HepG2 (cell line): ENCODE data around the gene CLEC16A. TPM values are rescaled to one million over a fixed set of nuclear protein-coding genes. Genes with fewer than 3 reads are reported as not detected.

Experiments used
- ATAC-seq: fragments of 200-7000 bp; cut with Tn5 transposase; 3 replicates; pipeline ENCODE4 v1.9.1; 2020; ENCODE audit warnings: mild to moderate bottlenecking, moderate library complexity
- BruUV-seq: library from RNA; stranded (reverse); fragments of 400-500 nt; replicated peaks from 2 replicates; lab custom pipeline; 2021; lab: Mats Ljungman, UMichigan
- CTCF ChIA-PET: fragments of 300-600 bp; formaldehyde crosslinking; extraction: SDS; loops from one replicate; lab custom pipeline; 2021; ENCODE audit warnings: low total read pairs, inconsistent platforms, low intra/inter-chr PET ratio; lab: Yijun Ruan, JAX
- POLR2A ChIA-PET: fragments of 350-600 bp; sonication (Branson Sonifier 250); formaldehyde crosslinking; loops from one replicate; lab custom pipeline; 2020; ENCODE audit warnings: antibody characterized with exemption, inconsistent platforms; lab: Yijun Ruan, JAX
- DNase-seq: peaks from one replicate; pipeline ENCODE4 v3.0.0-alpha.2; 2015; ENCODE audit warnings: low spot score
- FAIRE-seq: peaks from 3 replicates; lab custom pipeline; 2011; peaks lifted over from hg19 to GRCh38; lab: Jason Lieb, UNC
- H2AFZ ChIP-seq: one replicate; pipeline ENCODE4 v1.6.1; 2011; ENCODE audit warnings: low read length, inconsistent platforms
- H3K27ac ChIP-seq: fragments of 300-600 bp; 3 replicates; pipeline ENCODE4 v1.8.0; 2011; ENCODE audit warnings: mixed run types, mild to moderate bottlenecking, mixed read lengths, low read length, inconsistent platforms; ENCODE audit not compliant: insufficient read depth; ENCODE audit errors: extremely low read length
- H3K27me3 ChIP-seq, 2 experiments: fragments of 200-600 bp in 1 of 2; 2 replicates in 1 of 2; 3 replicates in 1 of 2; pipeline versions ENCODE4 v1.6.0 to v1.8.0; 2011; ENCODE audit warnings: low read length in 2 of 2, mild to moderate bottlenecking in 2 of 2, moderate library complexity in 2 of 2, inconsistent platforms in 1 of 2; ENCODE audit not compliant: insufficient read depth in 2 of 2, control insufficient read depth in 1 of 2
- H3K36me3 ChIP-seq, 2 experiments: fragments of 200-600 bp in 1 of 2; replicated peaks in 1 of 2; 2 replicates in 1 of 2; 3 replicates in 1 of 2; pipeline versions ENCODE4 v1.5.1 to v1.8.0; 2011; ENCODE audit warnings: low read length in 2 of 2, inconsistent platforms in 1 of 2; ENCODE audit not compliant: insufficient read depth in 2 of 2, control insufficient read depth in 1 of 2
- H3K4me1 ChIP-seq: 2 replicates; pipeline ENCODE4 v1.5.1; 2012; ENCODE audit warnings: low read length, inconsistent platforms; ENCODE audit not compliant: insufficient read depth
- H3K4me2 ChIP-seq: 2 replicates; pipeline ENCODE4 v1.6.0; 2011; ENCODE audit warnings: low read depth, low read length, inconsistent platforms
- H3K4me3 ChIP-seq, 3 experiments: fragments of 200-600 bp in 1 of 3; sonication (generic), shearing (Covaris generic) in 1 of 3; replicated peaks in 1 of 3; 2 replicates each; pipeline ENCODE4 v1.5.1; 2011 to 2016; ENCODE audit warnings: low read length in 3 of 3, inconsistent platforms in 2 of 3, low read depth in 2 of 3, mild to moderate bottlenecking in 2 of 3, control low read depth in 1 of 3, mixed read lengths in 1 of 3; ENCODE audit not compliant: insufficient read depth in 1 of 3
- H3K79me2 ChIP-seq: one replicate; pipeline ENCODE4 v1.6.1; 2011; ENCODE audit warnings: low read length, inconsistent platforms; ENCODE audit not compliant: insufficient read depth
- H3K9ac ChIP-seq: 2 replicates; pipeline ENCODE4 v1.6.0; 2011; ENCODE audit warnings: mild to moderate bottlenecking, low read depth, low read length, inconsistent platforms; ENCODE audit not compliant: insufficient read depth
- H3K9me3 ChIP-seq: 2 replicates; pipeline ENCODE4 v1.5.1; 2012; ENCODE audit warnings: mild to moderate bottlenecking, low read length
- H4K20me1 ChIP-seq: 2 replicates; pipeline ENCODE4 v1.6.0; 2011; ENCODE audit warnings: inconsistent platforms, mild to moderate bottlenecking, low read length, moderate library complexity; ENCODE audit not compliant: insufficient read depth
- AGO1 ChIP-seq: fragments of 200-400 bp; formaldehyde crosslinking; IDR thresholded peaks from 2 replicates; pipeline ENCODE4 v1.6.1; 2017; ENCODE audit warnings: mild to moderate bottlenecking, low read depth, low read length, moderate library complexity; ENCODE audit not compliant: poor library complexity, severe bottlenecking
- BRD4 ChIP-seq: sonication (generic); formaldehyde crosslinking; IDR thresholded peaks from 2 replicates; pipeline ENCODE4 v1.4.0; 2020; ENCODE audit warnings: missing genetic modification reagents
- EEA1 ChIP-seq: sonication (generic); formaldehyde crosslinking; IDR thresholded peaks from 2 replicates; pipeline ENCODE4 v1.5.1; 2020; ENCODE audit warnings: mild to moderate bottlenecking, missing genetic modification reagents, borderline replicate concordance
- TRIM24 ChIP-seq: sonication (generic); formaldehyde crosslinking; IDR thresholded peaks from 2 replicates; pipeline ENCODE4 v1.8.0; 2022; ENCODE audit warnings: mild to moderate bottlenecking, missing genetic modification reagents
- ZNF331 ChIP-seq: sonication (generic); formaldehyde crosslinking; IDR thresholded peaks from 2 replicates; pipeline ENCODE4 v1.4.0; 2020; ENCODE audit warnings: missing genetic modification reagents
- ZNF556 ChIP-seq: sonication (generic); formaldehyde crosslinking; IDR thresholded peaks from 2 replicates; pipeline ENCODE4 v1.4.0; 2020; ENCODE audit warnings: mild to moderate bottlenecking, missing genetic modification reagents, borderline replicate concordance
- ZNF768 ChIP-seq: sonication (generic); formaldehyde crosslinking; IDR thresholded peaks from 2 replicates; pipeline ENCODE4 v1.4.0; 2020; ENCODE audit warnings: missing genetic modification reagents
- WGBS: methylation state at CpG from one replicate; pipeline ENCODE4 v1.1.6; 2017; ENCODE audit warnings: low lambda C conversion rate; 5-methylcytosine and 5-hydroxymethylcytosine counted together
- in situ Hi-C: cut with HindIII; loops from 2 replicates; pipeline ENCODE4 v1.10.0; 2017; ENCODE audit warnings: low pct_unique_long_range_greater_than_20kb; ENCODE audit not compliant: extremely low pct_ligation_motif_present
- intact Hi-C: fragments of 100-400 bp; cut with micrococcal nuclease; formaldehyde crosslinking; loops from one replicate; pipeline ENCODE4 v1.10.0; 2022; ENCODE audit not compliant: unreplicated experiment
- polyA plus RNA-seq, 8 experiments: library from polyadenylated mRNA; depleted of rRNA in 3 of 8; stranded (reverse) in 7 of 8; unstranded in 1 of 8; fragments of >200 nt; fragmentation: Illumina TruSeq in 4 of 8; extraction: Trizol in 4 of 8; gene quantifications; 2 replicates each; pipeline versions ENCODE4 v1.2.1 to v1.2.3, GENCODE V29; 2011 to 2016; ENCODE audit warnings: low read depth in 4 of 8, missing spikeins in 1 of 8, mixed read lengths in 1 of 8; ENCODE audit not compliant: insufficient read depth in 1 of 8
- total RNA-seq, 5 experiments: library from RNA; depleted of rRNA; stranded (reverse); fragments of >200 nt; fragmentation: Illumina TruSeq; extraction: Trizol; gene quantifications; 2 replicates each; pipeline ENCODE4 v1.2.3, GENCODE V29; 2016; ENCODE audit warnings: low read depth in 1 of 5
- TF ChIP-seq, protein P1 (sequence below): sonication (generic); formaldehyde crosslinking; IDR thresholded peaks from 2 replicates; pipeline ENCODE4 v1.5.0; 2020; ENCODE audit warnings: missing genetic modification reagents, mild to moderate bottlenecking, borderline replicate concordance
- TF ChIP-seq, protein P2 (sequence below): sonication (generic); formaldehyde crosslinking; IDR thresholded peaks from 2 replicates; pipeline ENCODE4 v1.4.0; 2020; ENCODE audit warnings: missing genetic modification reagents
- TF ChIP-seq, protein P3 (sequence below): sonication (generic); formaldehyde crosslinking; IDR thresholded peaks from 2 replicates; pipeline ENCODE4 v1.5.0; 2020; ENCODE audit warnings: mild to moderate bottlenecking, missing genetic modification reagents

CLEC16A gene
- total and polyA plus RNA-seq, 2 of the 13 experiments (the other 11 are each of a cell fraction or from before 2014, with no cell fraction given) = 8.5 to 10.3 TPM

DNA sequence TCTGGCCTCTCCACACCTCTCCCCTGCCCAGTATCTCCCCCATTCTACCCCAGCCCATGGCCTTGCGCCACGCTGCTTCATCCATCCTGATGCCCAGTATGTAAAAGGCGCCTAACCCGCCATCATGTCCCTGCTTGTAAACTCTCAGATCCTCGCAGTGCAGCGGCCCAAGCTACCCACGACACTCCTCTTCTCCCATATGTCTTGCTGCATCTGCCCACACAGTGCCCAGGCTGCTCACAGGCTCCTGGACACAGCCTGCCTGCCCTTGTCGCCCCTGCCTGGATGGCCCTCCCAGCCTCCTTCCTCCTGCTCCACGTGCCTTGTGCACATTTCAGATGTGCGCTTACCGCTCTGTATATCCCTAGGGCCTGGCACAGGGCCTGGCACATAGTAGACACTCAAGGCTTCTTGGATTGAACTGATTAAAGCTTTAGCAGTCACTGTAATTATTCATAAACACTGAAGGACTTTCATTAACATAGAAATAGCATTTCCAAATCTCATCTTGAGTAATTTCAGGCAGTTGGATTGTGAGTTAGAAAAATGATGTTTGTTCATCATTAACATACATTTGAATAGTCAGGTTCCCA lies 129.1 kb downstream of the CLEC16A start:
- Histone ChIP-seq H3K4me2 (no peak overlapping the region), H4K20me1 (no peaks in the 10 kb centered on the region), H3K4me1 (peaks cover under 1% of the 10 kb centered on the region)
- CTCF ChIA-PET = no interaction called here
- no peak for DNase-seq
- ATAC-seq = no peak
- no TSS peak for BruUV-seq
- no peak for TF ChIP-seq BRD4 (CRISPR knock-in tag)
- peak; percentile 27 for TF ChIP-seq AGO1
- TF ChIP-seq, protein P1, sequence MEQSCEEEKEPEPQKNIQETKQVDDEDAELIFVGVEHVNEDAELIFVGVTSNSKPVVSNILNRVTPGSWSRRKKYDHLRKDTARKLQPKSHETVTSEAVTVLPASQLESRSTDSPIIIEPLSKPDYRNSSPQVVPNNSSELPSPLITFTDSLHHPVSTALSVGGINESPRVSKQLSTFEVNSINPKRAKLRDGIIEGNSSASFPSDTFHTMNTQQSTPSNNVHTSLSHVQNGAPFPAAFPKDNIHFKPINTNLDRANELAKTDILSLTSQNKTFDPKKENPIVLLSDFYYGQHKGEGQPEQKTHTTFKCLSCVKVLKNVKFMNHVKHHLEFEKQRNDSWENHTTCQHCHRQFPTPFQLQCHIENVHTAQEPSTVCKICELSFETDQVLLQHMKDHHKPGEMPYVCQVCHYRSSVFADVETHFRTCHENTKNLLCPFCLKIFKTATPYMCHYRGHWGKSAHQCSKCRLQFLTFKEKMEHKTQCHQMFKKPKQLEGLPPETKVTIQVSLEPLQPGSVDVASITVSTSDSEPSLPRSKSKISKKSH (CRISPR knock-in tag) = 0 out of 2 replicates have a peak, but pooled peaks have one; percentile 35
- TF ChIP-seq ZNF768 (CRISPR knock-in tag) = 0 out of 2 replicates have a peak, but pooled peaks have one; percentile 12
- no peak for TF ChIP-seq TRIM24 (CRISPR knock-in tag)
- TF ChIP-seq, all 625 proteins: peak for 3
- no peaks in the 10 kb centered on the region for H3K9me3 ChIP-seq
- H3K9ac ChIP-seq = no peak overlapping the region
- WGBS = 98% methylated on average over 11 of the region's 11 CpGs
- POLR2A ChIA-PET = no interaction called here
- in situ Hi-C loops (no loop called here), intact Hi-C loops (no loop called here)
- no peaks in the 10 kb centered on the region for H3K79me2 ChIP-seq
- no peak overlapping the region for H3K27ac ChIP-seq
- no peaks in the 10 kb centered on the region for H3K27me3 ChIP-seq
- FAIRE-seq = no peak
- H3K4me3 ChIP-seq = no peak overlapping the region
- H3K36me3 ChIP-seq = no peaks in the 10 kb centered on the region
- H2AFZ ChIP-seq = no peak overlapping the region

DNA sequence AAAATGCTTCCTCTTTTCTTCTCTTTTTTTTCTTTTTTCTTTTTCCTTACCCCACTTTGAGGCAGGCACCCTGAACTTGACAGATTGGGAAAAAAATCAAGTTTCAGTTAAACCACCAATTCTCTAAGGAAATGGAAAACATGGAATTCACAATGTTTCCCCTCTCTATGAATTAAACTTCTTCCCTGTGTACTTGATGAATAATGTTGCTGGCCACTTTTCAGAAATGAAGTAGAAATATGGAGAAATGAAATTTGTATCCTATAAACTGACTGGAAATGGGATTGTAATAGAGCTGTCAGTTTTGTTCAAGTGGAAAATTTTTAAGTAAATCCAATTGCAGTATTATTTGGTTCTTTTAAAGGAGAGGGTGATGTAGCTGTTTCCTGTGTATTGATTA lies 129.8 kb downstream of the CLEC16A start:
- no peaks in the 10 kb centered on the region for H3K27me3 ChIP-seq
- intact Hi-C loops (no loop called here), in situ Hi-C loops (no loop called here)
- ChIA-PET CTCF (no interaction called here), POLR2A (no interaction called here)
- H3K9me3 ChIP-seq = no peaks in the 10 kb centered on the region
- H3K79me2 ChIP-seq = no peaks in the 10 kb centered on the region
- H3K27ac ChIP-seq = no peak overlapping the region
- H3K4me2 ChIP-seq = no peak overlapping the region
- no peak overlapping the region for H3K9ac ChIP-seq
- no peaks in the 10 kb centered on the region for H3K36me3 ChIP-seq
- H3K4me1 ChIP-seq = no peaks in the 10 kb centered on the region
- no peak overlapping the region for H3K4me3 ChIP-seq
- ATAC-seq (no peak), FAIRE-seq (no peak), DNase-seq (no peak)
- no peaks in the 10 kb centered on the region for H4K20me1 ChIP-seq
- BruUV-seq = no TSS peak
- no peak overlapping the region for H2AFZ ChIP-seq
- TF ChIP-seq ZNF556 (no peak), ZNF331 (CRISPR knock-in tag) (no peak), EEA1 (CRISPR knock-in tag) (no peak)
- TF ChIP-seq, protein P2, sequence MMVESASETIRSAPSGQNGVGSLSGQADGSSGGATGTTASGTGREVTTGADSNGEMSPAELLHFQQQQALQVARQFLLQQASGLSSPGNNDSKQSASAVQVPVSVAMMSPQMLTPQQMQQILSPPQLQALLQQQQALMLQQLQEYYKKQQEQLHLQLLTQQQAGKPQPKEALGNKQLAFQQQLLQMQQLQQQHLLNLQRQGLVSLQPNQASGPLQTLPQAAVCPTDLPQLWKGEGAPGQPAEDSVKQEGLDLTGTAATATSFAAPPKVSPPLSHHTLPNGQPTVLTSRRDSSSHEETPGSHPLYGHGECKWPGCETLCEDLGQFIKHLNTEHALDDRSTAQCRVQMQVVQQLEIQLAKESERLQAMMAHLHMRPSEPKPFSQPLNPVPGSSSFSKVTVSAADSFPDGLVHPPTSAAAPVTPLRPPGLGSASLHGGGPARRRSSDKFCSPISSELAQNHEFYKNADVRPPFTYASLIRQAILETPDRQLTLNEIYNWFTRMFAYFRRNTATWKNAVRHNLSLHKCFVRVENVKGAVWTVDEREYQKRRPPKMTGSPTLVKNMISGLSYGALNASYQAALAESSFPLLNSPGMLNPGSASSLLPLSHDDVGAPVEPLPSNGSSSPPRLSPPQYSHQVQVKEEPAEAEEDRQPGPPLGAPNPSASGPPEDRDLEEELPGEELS (CRISPR knock-in tag) = no peak
- TF ChIP-seq, protein P3, sequence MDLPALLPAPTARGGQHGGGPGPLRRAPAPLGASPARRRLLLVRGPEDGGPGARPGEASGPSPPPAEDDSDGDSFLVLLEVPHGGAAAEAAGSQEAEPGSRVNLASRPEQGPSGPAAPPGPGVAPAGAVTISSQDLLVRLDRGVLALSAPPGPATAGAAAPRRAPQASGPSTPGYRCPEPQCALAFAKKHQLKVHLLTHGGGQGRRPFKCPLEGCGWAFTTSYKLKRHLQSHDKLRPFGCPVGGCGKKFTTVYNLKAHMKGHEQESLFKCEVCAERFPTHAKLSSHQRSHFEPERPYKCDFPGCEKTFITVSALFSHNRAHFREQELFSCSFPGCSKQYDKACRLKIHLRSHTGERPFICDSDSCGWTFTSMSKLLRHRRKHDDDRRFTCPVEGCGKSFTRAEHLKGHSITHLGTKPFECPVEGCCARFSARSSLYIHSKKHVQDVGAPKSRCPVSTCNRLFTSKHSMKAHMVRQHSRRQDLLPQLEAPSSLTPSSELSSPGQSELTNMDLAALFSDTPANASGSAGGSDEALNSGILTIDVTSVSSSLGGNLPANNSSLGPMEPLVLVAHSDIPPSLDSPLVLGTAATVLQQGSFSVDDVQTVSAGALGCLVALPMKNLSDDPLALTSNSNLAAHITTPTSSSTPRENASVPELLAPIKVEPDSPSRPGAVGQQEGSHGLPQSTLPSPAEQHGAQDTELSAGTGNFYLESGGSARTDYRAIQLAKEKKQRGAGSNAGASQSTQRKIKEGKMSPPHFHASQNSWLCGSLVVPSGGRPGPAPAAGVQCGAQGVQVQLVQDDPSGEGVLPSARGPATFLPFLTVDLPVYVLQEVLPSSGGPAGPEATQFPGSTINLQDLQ = no peak
